T-helper 17 cell (primary cell): ENCODE measurements around the gene TTC7B. TPM values are rescaled to one million over a fixed set of nuclear protein-coding genes. Genes with fewer than 3 reads are reported as not detected.

Source experiments
- ATAC-seq: fragments of 150-1000 bp; cut with Tn5 transposase; 2 replicates; pipeline ENCODE4 v1.10.0; 2021; ENCODE audit warnings: mild to moderate bottlenecking, moderate library complexity
- DNase-seq, 3 donors: peaks; one replicate each; pipeline versions ENCODE4 v3.0.0 to v3.0.0-alpha.2; 2020 to 2021
- H3K9me3 ChIP-seq: one replicate; pipeline ENCODE4 v1.7.0; 2013; ENCODE audit warnings: low read length, mild to moderate bottlenecking; ENCODE audit not compliant: control insufficient read depth, poor library complexity, severe bottlenecking
- H3K27ac Mint-ChIP-seq: one replicate; pipeline ENCODE4 v1.8.0; 2022; ENCODE audit warnings: mild to moderate bottlenecking, moderate library complexity, mixed read lengths
- H3K27me3 Mint-ChIP-seq: one replicate; pipeline ENCODE4 v1.8.0; 2022; ENCODE audit warnings: mixed read lengths
- H3K36me3 Mint-ChIP-seq: one replicate; pipeline ENCODE4 v1.8.0; 2022; ENCODE audit warnings: low read depth, mixed read lengths
- H3K4me1 Mint-ChIP-seq: one replicate; pipeline ENCODE4 v1.8.0; 2022; ENCODE audit warnings: mild to moderate bottlenecking, mixed read lengths
- H3K4me3 Mint-ChIP-seq: one replicate; pipeline ENCODE4 v1.8.0; 2022; ENCODE audit warnings: mild to moderate bottlenecking, moderate library complexity, mixed read lengths
- total RNA-seq, 4 donors: library from RNA in 2 of 4; stranded (reverse) in 2 of 4; gene quantifications; one replicate each; pipeline ENCODE4 v1.2.3 and lab custom pipeline; 2022 to 2026

The TTC7B gene
- total RNA-seq, 2 donors from 2014 or later, result 2.5 to 28.3 TPM

DNA sequence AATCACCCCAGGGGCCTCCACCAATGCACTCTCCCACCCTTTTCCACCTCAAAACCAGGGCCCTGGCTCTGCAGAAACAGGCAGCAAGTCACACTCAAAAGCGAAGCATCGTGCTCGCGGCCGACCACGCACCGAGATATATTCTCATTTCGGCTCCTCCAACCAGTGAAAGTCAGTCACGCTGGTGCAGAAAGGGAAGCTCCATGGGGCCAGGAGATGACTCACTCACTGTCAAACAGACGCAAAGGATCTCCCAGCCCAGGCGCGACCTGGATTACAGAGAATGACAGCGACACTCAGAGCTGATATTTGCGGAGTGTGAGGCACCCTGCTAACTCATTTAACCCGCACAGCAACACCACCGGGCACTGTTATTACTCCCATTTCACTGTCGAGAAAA is 245.8 kb downstream of the TTC7B start:
- Mint-ChIP-seq H3K27ac (no peak overlapping the region), H3K36me3 (no peaks in the 10 kb centered on the region), H3K4me1 (peaks cover 5% of the 10 kb centered on the region), H3K4me3 (no peak overlapping the region), H3K27me3 (peaks cover 7% of the 10 kb centered on the region)
- ATAC-seq (no peak), DNase-seq (no peak)
- H3K9me3 ChIP-seq, result no peaks in the 10 kb centered on the region

- DNase-seq, result no peak
- Mint-ChIP-seq H3K4me1 (peaks cover 5% of the 10 kb centered on the region), H3K27me3 (peaks cover 7% of the 10 kb centered on the region), H3K27ac (no peak overlapping the region), H3K4me3 (no peak overlapping the region), H3K36me3 (no peaks in the 10 kb centered on the region)
- no peak for ATAC-seq
- H3K9me3 ChIP-seq, result no peaks in the 10 kb centered on the region
Measured at GRCh38 chr14:90569606-90570387, 246.4 kb downstream of the TTC7B start.

- no peak for ATAC-seq
- H3K9me3 ChIP-seq, result no peaks in the 10 kb centered on the region
- Mint-ChIP-seq H3K4me3 (no peak overlapping the region), H3K36me3 (no peaks in the 10 kb centered on the region), H3K27ac (no peak overlapping the region), H3K27me3 (peaks cover 2% of the 10 kb centered on the region), H3K4me1 (peaks cover 3% of the 10 kb centered on the region)
- no peak for DNase-seq
Measured at GRCh38 chr14:90569201-90569600, 247.0 kb downstream of the TTC7B start.

DNA sequence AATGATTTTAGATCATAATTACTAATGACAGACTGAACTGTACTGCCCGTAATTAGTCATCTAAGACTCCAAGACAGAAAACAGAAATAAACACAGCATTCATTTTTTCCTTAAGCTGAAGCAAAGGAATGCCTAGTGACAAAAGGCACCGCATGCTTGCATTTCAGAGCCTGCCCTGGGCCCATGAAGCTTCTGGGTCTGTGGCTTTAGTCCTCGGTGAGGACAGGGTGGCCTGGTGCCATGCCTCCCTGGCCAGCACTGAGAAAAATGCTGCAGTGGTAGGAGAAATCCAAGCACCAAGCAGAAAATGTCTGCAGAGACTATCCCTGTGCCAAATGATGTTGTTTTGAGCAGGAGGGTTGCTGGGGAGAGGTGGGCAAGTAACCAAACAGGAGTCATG is 247.8 kb downstream of the TTC7B start:
- DNase-seq (no peak), ATAC-seq (no peak)
- Mint-ChIP-seq H3K4me1 (peaks cover 2% of the 10 kb centered on the region), H3K27me3 (no peaks in the 10 kb centered on the region), H3K27ac (no peak overlapping the region), H3K36me3 (no peaks in the 10 kb centered on the region), H3K4me3 (no peak overlapping the region)
- no peaks in the 10 kb centered on the region for H3K9me3 ChIP-seq

- Mint-ChIP-seq H3K4me1 (peaks cover 2% of the 10 kb centered on the region), H3K36me3 (no peaks in the 10 kb centered on the region), H3K27ac (no peak overlapping the region), H3K27me3 (no peaks in the 10 kb centered on the region), H3K4me3 (no peak overlapping the region)
- DNase-seq, result no peak
- no peak for ATAC-seq
- H3K9me3 ChIP-seq, result no peaks in the 10 kb centered on the region
Measured at GRCh38 chr14:90567991-90568390, 248.2 kb downstream of the TTC7B start.

DNA sequence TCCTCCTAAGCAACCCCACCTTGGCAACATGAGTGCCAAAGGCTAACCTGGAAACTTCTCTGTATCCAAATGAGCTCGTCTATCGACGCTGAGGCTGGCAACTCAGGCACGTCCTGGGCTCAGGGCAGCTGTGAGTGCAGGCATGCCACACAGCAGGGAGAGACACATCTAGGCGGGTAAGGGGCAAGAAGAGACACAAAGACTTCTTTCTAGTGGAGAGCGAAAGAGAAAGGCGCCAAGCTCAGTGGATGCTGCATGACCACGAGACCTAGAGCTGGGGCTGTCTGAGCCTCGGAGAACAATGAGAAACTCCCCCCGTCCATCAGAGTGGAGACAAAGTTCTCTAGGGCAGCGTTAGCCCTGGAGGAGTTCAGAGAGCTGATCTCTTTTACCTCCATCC is 249.0 kb downstream of the TTC7B start:
- DNase-seq (no peak), ATAC-seq (no peak)
- H3K36me3 Mint-ChIP-seq, result no peaks in the 10 kb centered on the region
- no peak overlapping the region for H3K27ac Mint-ChIP-seq
- H3K27me3 Mint-ChIP-seq, result no peaks in the 10 kb centered on the region
- H3K4me3 Mint-ChIP-seq, result no peak overlapping the region
- peaks cover 2% of the 10 kb centered on the region for H3K4me1 Mint-ChIP-seq
- H3K9me3 ChIP-seq, result no peaks in the 10 kb centered on the region

GRCh38 chr14:90566481-90566880 is 249.7 kb downstream of the TTC7B start:
- peaks cover 2% of the 10 kb centered on the region for H3K4me1 Mint-ChIP-seq
- no peaks in the 10 kb centered on the region for H3K27me3 Mint-ChIP-seq
- H3K4me3 Mint-ChIP-seq, result peak overlapping the region; percentile 25
- ATAC-seq (no peak), DNase-seq (no peak)
- H3K9me3 ChIP-seq, result no peaks in the 10 kb centered on the region
- no peaks in the 10 kb centered on the region for H3K36me3 Mint-ChIP-seq
- H3K27ac Mint-ChIP-seq, result no peak overlapping the region

- H3K27me3 Mint-ChIP-seq, result peaks cover 5% of the 10 kb centered on the region
- H3K36me3 Mint-ChIP-seq, result no peaks in the 10 kb centered on the region
- peaks cover 4% of the 10 kb centered on the region for H3K4me1 Mint-ChIP-seq
- H3K27ac Mint-ChIP-seq, result no peak overlapping the region
- no peaks in the 10 kb centered on the region for H3K9me3 ChIP-seq
- ATAC-seq (no peak), DNase-seq (no peak)
- H3K4me3 Mint-ChIP-seq, result no peak overlapping the region
Measured at GRCh38 chr14:90564496-90564895, 251.7 kb downstream of the TTC7B start.

- H3K27ac Mint-ChIP-seq, result no peak overlapping the region
- H3K36me3 Mint-ChIP-seq, result no peaks in the 10 kb centered on the region
- H3K4me1 Mint-ChIP-seq, result peaks cover 2% of the 10 kb centered on the region
- no peak for ATAC-seq
- H3K4me3 Mint-ChIP-seq, result no peak overlapping the region
- peaks cover 5% of the 10 kb centered on the region for H3K27me3 Mint-ChIP-seq
- DNase-seq, result no peak
- no peaks in the 10 kb centered on the region for H3K9me3 ChIP-seq
Measured at GRCh38 chr14:90562652-90563051, 253.6 kb downstream of the TTC7B start.

DNA sequence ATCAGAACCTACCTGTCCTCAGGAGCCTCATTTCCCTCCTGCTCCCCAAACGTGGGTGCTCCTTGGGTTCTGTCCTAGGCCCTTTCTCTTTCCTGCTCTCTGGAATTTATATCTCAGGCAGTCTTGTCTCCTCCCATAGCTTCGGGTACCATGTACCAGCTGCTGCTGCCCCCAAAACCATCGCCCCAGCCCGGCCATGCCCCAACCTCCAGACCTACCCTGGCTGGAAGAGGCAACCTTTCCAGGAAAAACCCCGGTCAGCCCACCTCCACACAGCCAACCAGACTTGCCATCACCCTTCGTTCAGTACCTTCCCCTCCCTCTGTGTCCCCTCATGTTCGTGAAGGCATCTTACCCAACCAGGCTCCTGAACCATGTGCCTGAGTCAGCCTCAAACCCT is 254.3 kb downstream of the TTC7B start:
- peaks cover 2% of the 10 kb centered on the region for H3K4me1 Mint-ChIP-seq
- no peak overlapping the region for H3K4me3 Mint-ChIP-seq
- no peaks in the 10 kb centered on the region for H3K36me3 Mint-ChIP-seq
- no peak for DNase-seq
- H3K27ac Mint-ChIP-seq, result no peak overlapping the region
- H3K27me3 Mint-ChIP-seq, result peaks cover 5% of the 10 kb centered on the region
- no peak for ATAC-seq
- H3K9me3 ChIP-seq, result no peaks in the 10 kb centered on the region

- no peak for ATAC-seq
- H3K4me3 Mint-ChIP-seq, result no peak overlapping the region
- no peak for DNase-seq
- H3K9me3 ChIP-seq, result no peaks in the 10 kb centered on the region
- peaks cover 5% of the 10 kb centered on the region for H3K27me3 Mint-ChIP-seq
- H3K36me3 Mint-ChIP-seq, result no peaks in the 10 kb centered on the region
- peaks cover 2% of the 10 kb centered on the region for H3K4me1 Mint-ChIP-seq
- no peak overlapping the region for H3K27ac Mint-ChIP-seq
Measured at GRCh38 chr14:90560991-90561390, 255.2 kb downstream of the TTC7B start.

- Mint-ChIP-seq H3K36me3 (no peaks in the 10 kb centered on the region), H3K4me3 (no peak overlapping the region), H3K27ac (no peak overlapping the region), H3K27me3 (peaks cover 9% of the 10 kb centered on the region), H3K4me1 (peaks cover 2% of the 10 kb centered on the region)
- ATAC-seq (no peak), DNase-seq (no peak)
- no peaks in the 10 kb centered on the region for H3K9me3 ChIP-seq
Measured at GRCh38 chr14:90560558-90560957, 255.7 kb downstream of the TTC7B start.

GRCh38 chr14:90559811-90560492 is 256.3 kb downstream of the TTC7B start:
- no peak for DNase-seq
- no peaks in the 10 kb centered on the region for H3K9me3 ChIP-seq
- no peak overlapping the region for H3K27ac Mint-ChIP-seq
- peaks cover 2% of the 10 kb centered on the region for H3K4me1 Mint-ChIP-seq
- peaks cover 12% of the 10 kb centered on the region for H3K27me3 Mint-ChIP-seq
- H3K4me3 Mint-ChIP-seq, result no peak overlapping the region
- H3K36me3 Mint-ChIP-seq, result no peaks in the 10 kb centered on the region
- ATAC-seq, result no peak
